RPMI7951 (cell line): ENCODE results near the gene AKT1. TPM values are rescaled to one million over a fixed set of nuclear protein-coding genes. Genes with fewer than 3 reads are reported as not detected.
A peak's percentile ranks its signal among the peaks of the same experiment; 100 is the strongest.
"Not testable (repeated sequence)": the region's sequence is repeated elsewhere in the genome, so short reads cannot be mapped to it uniquely, and the experiment has no call there.

Experiments used
- DNase-seq: peaks from one replicate; pipeline ENCODE4 v3.0.0-alpha.2; 2012; ENCODE audit warnings: low read depth
- total RNA-seq: library from RNA; depleted of rRNA; stranded (reverse); fragments of >200 nt; shearing (Covaris generic); gene quantifications from 2 replicates; pipeline ENCODE4 v1.2.3, GENCODE V29; 2014

AKT1 gene
- total RNA-seq, 1 experiment from 2014 or later = 81.5 TPM

DNA sequence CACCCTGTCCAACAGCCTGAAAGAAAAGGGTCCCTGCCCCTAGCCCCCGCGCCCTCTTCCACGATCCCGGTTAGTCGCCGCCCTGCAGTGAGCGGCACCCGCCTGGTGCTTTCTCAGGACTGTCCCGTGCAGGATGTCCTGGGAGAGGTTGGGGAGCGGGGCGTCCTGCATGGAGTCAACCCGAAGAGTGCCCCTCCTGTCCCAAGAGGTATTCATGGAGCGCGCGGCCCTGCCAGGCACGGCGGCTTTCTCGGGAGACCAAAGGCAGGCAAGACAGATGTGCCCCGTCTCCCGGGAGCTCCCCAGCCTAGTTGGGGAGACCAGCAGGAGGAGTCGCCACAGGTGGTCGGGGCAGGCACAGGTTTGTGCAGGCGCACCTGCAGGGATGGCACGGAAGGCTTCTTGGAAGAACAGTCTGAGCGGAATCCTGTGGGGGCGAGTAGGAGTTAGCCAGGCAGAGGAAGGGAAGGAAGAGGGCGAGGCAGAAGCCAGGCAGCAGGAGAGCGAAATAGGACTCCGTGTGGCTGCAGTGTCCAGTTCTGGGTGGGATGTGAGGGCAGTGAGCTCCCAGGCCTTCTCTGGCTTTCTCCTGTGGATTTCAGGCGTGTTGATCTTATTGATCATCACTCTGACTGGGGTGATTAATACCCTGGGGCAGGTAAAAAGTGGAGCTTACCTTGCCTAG is 41.9 kb downstream of the AKT1 start:
- no peak for DNase-seq

DNA sequence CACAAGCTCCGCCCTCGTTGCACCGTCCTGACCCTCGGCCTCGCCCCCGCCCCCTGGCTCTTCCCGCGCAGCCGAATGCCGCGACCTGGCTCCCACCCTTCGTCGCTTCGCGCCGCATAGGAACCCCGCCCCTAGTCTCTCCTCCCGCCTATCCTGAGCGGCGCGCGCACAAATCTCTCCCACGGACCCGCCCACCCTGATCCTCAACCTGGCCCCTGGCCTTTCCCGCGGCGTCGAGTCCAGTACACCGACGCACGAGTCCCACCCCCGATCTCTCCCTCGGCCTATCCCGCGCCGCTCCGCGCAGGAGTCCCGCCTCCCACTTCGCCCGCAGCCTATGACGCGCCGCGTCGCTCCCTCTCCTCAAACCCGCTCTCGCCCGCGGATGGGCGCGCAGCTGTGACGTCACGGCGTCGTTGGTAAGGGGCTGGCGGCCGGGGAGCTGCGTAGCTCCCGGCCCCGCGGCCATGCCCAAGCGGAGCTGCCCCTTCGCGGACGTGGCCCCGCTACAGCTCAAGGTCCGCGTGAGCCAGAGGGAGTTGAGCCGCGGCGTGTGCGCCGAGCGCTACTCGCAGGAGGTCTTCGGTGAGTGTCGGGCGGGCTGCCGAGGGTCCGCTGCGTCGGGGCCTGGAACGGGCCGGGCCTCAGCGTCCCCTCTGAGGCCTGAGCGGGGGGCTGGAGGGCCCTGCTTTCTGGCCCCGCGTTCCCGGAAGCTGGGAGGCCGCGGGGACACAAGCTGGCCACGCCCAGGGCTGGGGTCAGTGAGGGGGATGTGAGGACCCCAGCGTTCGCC is 42.6 kb downstream of the AKT1 start, which contains the start of gene SIVA1:
Gene SIVA1 (plus strand): TSS at position 413 of the 793 bp plus-strand sequence. CDS start 55 bp downstream, at position 468.
- peak; percentile 97 for DNase-seq

DNA sequence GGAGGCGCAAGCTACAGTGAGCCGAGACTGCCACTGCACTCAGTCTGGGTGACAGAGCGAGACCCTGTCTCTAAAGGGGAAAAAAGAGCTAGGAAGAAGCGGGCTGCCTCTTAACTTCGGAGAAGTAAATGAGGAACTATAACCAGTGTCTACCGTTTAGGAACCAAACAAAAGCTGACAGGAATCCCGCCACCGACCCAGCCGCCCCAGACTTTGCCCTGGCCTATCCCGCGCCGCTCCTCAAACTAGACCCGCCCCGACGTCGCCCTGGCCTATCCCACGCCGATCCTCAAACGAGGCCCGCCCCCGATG is 43.2 kb downstream of the AKT1 start:
- DNase-seq = no peak

DNA sequence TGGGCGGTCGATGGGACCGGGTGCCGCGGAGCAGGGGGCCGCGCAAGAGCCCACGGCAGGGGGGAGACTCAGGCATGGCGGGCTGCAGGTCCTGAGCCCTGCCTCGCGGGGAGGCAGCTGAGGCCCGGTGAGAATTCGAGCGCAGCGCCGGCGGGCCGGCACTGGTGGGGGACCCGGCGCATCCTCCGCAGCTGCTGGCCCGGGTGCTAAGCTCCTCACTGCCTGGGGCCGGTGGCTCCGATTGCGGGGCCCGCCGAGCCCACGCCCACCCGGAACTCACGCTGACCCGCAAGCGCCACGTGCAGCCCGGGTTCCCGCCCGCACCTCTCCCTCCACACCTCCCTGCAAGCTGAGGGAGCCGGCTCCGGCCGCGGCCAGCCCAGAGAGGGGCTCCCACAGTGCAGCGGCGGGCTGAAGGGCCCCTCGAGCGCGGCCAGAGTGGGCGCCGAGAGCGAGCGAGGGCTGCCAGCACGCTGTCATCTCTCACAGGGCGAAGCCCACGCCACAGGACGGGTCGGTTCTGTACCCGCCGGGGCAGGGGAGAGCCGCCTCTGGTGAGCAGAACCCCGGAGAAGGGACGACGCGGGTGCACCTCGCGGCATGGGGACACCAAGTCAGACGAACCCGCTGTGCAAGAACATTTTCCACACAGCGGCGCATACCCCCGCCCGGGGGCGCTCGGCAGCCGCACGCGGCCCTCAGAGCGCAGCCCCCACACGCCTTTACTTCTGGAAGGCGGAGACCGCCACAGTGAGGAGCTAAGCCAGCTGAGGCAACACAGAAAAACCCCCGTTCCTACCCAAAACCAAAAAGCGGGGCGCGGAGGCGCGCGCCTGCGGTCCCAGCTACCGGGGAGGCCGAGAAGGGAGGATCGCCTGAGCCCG is 43.8 kb downstream of the AKT1 start:
- DNase-seq = no peak

DNA sequence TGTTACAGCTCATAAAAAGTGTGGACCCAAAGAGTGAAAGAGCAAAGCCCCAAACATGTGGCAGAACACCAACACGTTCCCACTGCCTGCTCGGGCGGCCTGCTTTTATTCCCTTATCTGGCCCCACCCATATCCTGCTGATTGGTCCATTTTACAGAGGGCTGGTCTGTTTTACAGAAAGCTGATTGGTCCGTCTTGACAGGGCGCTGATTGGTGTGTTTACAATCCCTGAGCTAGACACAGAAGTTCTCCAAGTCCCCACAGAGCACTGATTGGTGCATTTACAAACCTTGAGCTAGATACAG is 44.8 kb downstream of the AKT1 start:
- DNase-seq = not testable (repeated sequence)

DNA sequence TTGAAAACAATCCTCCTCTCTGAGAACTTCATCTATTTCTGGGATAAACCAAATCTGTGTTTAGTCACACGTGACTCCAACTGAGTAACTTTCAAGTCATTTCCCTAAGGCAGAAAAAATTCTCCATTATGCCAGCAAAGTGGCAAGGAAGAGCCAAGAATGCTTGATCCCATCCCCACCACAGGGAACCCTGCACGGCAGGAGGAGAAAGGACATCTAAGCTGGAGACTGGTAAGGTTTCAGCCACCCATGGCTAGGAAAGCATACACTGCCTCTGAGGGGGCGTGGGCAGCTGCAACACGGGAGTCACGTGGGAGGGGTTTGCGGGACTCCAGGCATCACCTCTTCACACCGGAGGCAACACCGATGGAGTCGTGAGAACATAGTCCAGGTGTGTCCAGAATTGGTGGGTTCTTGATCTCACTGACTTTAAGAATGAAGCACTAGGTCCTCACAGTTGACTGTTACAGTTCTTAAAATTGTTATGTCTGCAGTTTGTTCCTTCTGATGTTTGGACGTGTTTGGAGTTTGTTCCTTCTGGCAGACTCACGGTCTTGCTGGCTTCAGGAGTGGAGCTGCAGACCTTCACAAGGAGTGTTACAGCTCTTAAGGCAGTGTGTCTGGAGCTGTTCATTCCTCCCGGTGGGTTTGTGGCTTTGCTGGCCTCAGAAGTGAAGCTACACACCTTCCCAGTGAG is 45.3 kb downstream of the AKT1 start:
- peak; percentile 78 for DNase-seq

DNA sequence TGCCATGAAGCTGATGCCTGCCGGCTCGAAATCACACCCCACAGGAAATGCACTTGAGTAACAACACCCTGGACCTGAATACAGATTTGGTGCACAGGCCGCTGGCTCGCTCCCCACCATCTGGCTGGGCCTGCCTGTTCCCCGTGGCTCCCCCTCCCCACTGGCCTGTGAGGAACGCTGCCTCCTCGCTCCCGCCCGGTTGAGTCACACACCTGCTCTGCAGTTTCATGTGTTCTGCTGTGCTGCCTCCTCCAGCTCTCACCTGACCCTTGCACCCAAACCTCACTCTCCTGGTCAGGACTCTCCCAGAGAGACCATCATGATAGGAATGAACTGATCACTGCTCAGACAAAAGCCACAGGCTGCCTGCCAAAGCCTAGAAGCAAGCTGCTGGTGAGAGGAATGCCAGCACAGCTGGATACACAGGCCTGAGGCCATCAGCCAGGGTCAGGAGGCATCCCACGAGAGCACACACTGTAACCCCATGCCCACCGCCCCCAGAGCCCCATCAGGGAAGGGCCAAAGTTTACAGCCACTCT is 46.4 kb downstream of the AKT1 start:
- peak; percentile 80 for DNase-seq

DNA sequence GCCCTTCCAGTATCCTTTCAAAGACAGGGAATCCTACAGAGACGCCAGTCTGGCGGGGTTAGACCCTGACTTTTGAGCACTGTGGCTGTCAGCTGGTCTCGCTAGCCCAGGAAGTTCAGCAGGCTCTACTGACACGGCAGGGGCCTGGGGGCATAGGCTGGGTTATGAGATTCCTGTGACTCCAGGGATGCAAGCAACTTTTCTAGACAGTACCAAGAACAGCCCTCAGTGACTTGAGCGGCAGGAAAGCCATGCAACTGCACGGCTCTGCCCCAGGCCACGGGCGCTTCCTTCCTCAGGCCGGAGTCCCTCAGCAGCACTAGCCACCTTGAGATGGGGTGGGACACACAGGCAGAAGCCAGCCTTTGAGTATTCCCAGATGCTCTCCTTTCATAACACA is 47.7 kb downstream of the AKT1 start:
- DNase-seq = peak; percentile 60

- DNase-seq = no peak
Measured at GRCh38 chr14:104746934-104747481, 48.5 kb downstream of the AKT1 start.

DNA sequence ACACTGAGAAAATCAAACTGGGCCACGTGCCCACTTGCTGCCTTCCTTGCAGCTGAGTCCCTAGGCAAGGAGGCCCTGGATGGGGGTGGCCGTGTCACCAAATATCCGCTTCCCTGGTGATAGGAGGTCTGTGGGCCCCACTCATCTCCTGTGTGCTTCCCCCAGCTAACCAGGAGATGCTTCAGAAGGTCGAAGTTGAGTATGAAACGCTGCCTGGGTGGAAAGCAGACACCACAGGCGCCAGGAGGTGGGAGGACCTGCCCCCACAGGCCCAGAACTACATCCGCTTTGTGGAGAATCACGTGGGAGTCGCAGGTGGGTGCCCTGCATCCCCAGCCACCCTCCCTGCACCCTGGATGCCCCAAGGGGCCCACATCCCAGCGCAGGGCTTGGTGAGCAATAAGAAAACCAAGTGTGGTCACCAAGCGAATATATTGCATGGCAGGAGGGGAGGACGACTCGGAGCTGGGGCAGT is 49.4 kb downstream of the AKT1 start:
- DNase-seq = no peak

- DNase-seq = no peak
Measured at GRCh38 chr14:104745431-104745830, 50.1 kb downstream of the AKT1 start.

DNA sequence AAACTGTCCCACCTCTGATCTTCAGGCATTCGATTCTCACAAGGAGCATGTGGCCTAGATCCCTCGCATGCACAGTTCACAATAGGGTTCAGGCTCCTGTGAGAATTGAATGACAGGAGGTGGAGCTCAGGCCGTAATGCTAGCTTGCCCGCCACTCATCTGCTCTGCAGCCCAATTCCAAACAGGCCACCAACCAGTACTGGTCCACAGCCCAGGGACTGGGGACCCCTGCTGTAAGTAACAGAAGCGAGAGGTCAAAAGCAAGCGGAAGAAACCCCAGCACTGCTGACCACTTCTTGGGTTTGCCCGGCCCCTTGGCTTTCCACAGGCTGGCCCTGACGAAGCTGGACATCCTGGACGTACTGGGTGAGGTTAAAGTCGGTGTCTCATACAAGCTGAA is 51.1 kb downstream of the AKT1 start:
- DNase-seq = no peak

DNA sequence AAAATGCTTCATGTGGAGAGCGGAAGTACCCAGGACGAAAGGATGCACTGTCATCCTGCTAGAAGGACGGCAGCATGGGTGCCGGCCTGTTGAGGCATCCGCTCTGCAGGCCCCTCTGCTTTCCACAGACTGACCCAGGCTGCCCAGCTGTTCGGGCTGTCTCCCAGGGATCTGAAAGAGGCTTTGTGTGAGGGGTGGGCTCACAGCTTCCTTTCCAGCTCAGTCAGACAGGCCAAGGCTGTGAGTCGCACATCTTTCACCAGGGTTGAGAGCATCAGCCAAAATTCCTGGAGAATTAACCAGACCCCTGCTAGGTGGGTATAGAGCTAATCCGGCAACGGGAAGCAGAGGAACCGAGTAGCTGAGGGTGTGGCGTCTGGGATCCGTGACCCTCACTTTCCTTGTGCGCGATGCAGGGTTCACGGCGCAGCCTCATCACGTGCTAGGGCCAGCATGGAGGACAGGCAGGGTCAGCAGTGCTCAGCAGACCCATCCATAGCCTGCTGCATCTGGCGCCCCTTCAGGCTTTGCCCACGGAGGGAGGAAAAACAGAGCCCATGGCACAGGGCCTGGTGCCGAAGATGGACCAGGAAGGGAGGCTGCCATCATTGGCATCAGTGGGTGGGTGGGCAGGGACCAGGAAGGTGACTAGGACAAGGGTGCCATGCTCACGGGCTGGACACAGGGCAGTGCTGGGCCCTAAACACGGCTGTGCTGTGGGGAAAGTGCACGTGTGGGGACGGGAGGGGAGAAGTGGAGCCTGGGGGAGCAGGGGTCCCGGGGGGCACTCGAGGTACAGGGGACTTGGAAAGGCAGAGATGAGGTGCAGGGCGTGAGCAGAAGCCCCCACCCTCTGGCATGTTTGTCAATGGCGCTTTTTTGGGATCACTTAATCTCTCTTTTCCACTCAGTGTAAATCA is 51.8 kb downstream of the AKT1 start:
- no peak for DNase-seq

GRCh38 chr14:104742586-104743455 is 52.7 kb downstream of the AKT1 start:
- DNase-seq = no peak

DNA sequence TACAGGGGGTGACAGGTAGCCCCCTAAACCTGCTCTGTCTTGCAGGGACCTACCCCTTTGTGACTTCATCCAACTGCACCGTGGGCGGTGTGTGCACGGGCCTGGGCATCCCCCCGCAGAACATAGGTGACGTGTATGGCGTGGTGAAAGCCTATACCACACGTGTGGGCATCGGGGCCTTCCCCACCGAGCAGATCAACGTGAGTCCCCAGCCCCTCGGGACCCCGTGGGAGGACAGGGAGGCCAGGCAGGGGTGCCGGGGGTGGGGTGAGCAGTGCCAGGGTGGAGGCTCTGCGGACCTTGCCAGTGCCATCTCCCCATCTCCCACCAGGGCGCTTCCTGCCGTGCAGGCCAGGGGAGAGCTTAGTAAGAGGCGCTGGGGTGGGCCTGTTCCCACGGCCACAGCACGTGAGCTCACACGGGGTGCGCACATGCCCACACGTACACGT is 53.7 kb downstream of the AKT1 start:
- no peak for DNase-seq

DNA sequence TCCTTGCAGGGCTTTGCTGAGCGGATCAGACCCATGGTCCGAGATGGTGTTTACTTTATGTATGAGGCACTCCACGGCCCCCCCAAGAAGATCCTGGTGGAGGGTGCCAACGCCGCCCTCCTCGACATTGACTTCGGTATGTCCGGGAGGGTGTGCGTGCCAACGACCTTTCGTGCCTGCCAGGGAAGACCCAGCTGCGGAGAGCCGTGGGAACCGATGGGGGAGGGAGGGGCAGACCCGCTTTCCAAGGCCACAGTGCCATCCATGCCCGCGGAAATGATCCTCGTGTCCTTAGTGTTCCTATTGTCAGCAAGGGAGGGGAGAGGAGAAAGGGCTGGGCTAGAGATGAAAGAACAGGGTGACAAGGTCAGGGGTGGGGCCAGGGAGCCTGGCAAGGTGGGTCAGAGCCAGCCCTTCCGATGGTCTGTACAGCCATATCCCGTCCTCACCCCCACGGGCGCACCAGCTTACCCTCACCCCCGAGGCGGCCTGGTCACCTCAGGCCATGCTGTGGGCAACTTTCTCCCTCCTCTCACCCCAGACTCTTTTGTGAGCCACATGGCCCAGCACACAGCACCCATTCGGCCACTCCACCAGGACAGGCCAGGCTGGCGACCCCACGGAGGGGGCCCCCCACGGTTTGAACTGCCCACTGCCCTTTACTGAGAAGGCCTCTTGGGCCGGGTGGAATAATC is 54.3 kb downstream of the AKT1 start:
- no peak for DNase-seq

DNA sequence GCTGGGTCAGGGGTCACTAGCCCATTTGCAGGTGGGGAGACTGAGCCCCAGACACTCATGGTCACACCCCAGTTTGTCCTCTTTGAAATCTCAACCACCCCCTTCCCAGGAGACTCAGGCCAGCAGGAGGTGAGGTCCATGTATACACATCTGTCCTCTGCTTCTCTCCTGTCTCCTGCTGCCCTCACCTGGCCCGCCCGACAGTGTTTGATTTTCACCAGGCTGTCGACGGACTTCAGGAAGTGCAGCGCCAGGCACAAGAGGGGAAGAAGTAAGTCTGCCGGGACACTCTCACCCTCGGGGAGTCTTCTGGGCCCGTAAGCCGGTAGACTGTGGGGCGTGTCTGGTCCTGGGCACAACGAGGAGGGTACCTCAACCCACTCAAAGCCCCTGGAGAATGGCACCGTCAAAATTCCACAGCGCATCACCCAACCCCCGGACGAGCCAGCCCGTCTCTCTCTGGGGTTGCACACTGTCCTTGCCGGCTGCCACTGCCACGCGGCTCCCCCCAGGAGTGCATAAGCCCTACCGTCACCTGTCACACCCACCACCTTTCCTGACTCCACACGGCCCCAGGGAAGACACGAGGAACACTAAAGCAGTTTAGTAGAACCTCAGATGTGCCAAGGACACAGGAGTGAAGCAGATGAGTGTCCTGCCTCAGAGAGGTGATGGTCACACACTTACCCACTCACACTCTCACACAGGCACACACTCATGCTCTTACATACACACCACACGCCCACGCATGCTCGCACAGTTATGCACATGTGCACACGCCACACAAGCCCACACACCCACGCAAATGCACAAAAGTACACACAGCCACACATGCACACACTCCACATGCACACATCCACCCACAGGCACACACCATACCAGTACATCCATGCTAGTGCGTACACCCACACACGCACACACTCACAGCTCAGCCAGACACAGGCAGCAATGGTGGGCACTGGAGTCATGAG is 55.7 kb downstream of the AKT1 start:
- no peak for DNase-seq
